IMR-90 (cell line): ENCODE results near the gene ZNF180. TPM values are rescaled to one million over a fixed set of nuclear protein-coding genes. Genes with fewer than 3 reads are reported as not detected.
A peak's percentile ranks its signal among the peaks of the same experiment; 100 is the strongest.

Source experiments
- ATAC-seq: fragments of 200-7000 bp; cut with Tn5 transposase; 2 replicates; pipeline ENCODE4 v1.9.1; 2020; ENCODE audit warnings: low read depth, mild to moderate bottlenecking, moderate library complexity
- BruUV-seq: library from RNA; stranded (reverse); fragments of 400-500 nt; replicated peaks from 2 replicates; lab custom pipeline; 2021; lab: Mats Ljungman, UMichigan
- CTCF ChIA-PET: fragments of 300-600 bp; formaldehyde crosslinking; extraction: SDS; loops from one replicate; lab custom pipeline; 2021; ENCODE audit warnings: antibody characterized with exemption; lab: Yijun Ruan, JAX
- POLR2A ChIA-PET: fragments of 300-600 bp; sonication (Branson Sonifier 250); formaldehyde crosslinking; loops from one replicate; lab custom pipeline; 2022; ENCODE audit warnings: antibody characterized with exemption; ENCODE audit not compliant: unreplicated experiment; lab: Charles Lee
- DNase-seq: peaks from one replicate; pipeline ENCODE4 v3.0.0; 2013
- H2AFZ ChIP-seq: replicated peaks from 2 replicates; pipeline ENCODE3; 2013; ENCODE audit warnings: low read length, mild to moderate bottlenecking; ENCODE audit not compliant: poor library complexity
- H2AK5ac ChIP-seq: 2 replicates; pipeline ENCODE4 v1.6.1; 2013; ENCODE audit warnings: low read depth, low read length, inconsistent platforms
- H2AK9ac ChIP-seq: replicated peaks from 2 replicates; pipeline ENCODE3; 2013; ENCODE audit warnings: mild to moderate bottlenecking, low read depth, low read length, moderate library complexity; ENCODE audit not compliant: poor library complexity
- H2BK120ac ChIP-seq: 2 replicates; pipeline ENCODE4 v1.6.1; 2013; ENCODE audit warnings: low read depth, low read length, inconsistent platforms
- H2BK15ac ChIP-seq: 3 replicates; pipeline ENCODE4 v1.6.1; 2013; ENCODE audit warnings: low read depth, low read length, inconsistent platforms
- H2BK20ac ChIP-seq: 2 replicates; pipeline ENCODE4 v1.6.1; 2013; ENCODE audit warnings: low read depth, mild to moderate bottlenecking, inconsistent platforms, low read length, moderate library complexity
- H2BK5ac ChIP-seq: 2 replicates; pipeline ENCODE4 v1.6.1; 2013; ENCODE audit warnings: mild to moderate bottlenecking, low read depth, low read length, inconsistent platforms; ENCODE audit not compliant: poor library complexity, severe bottlenecking
- H3K14ac ChIP-seq: replicated peaks from 2 replicates; pipeline ENCODE4 v1.6.1; 2013; ENCODE audit warnings: low read depth, low read length, inconsistent platforms
- H3K18ac ChIP-seq: 2 replicates; pipeline ENCODE4 v1.6.1; 2013; ENCODE audit warnings: low read depth, low read length, control low read depth
- H3K23ac ChIP-seq: 2 replicates; pipeline ENCODE4 v1.6.1; 2013; ENCODE audit warnings: low read depth, low read length, inconsistent platforms
- H3K27ac ChIP-seq: 2 replicates; pipeline ENCODE4 v1.5.1; 2013; ENCODE audit warnings: mild to moderate bottlenecking, control low read depth, low read length; ENCODE audit not compliant: insufficient read depth
- H3K27me3 ChIP-seq: 2 replicates; pipeline ENCODE4 v1.6.1; 2013; ENCODE audit warnings: low read length; ENCODE audit not compliant: control insufficient read depth, insufficient read depth
- H3K36me3 ChIP-seq: 2 replicates; pipeline ENCODE4 v1.6.1; 2013; ENCODE audit warnings: low read length, mixed read lengths; ENCODE audit not compliant: control insufficient read depth, insufficient read depth
- H3K4ac ChIP-seq: 2 replicates; pipeline ENCODE4 v1.6.1; 2013; ENCODE audit warnings: low read depth, low read length, inconsistent platforms
- H3K4me1 ChIP-seq: 2 replicates; pipeline ENCODE4 v1.6.1; 2013; ENCODE audit warnings: low read length, mixed read lengths; ENCODE audit not compliant: control insufficient read depth, insufficient read depth
- H3K4me2 ChIP-seq: 2 replicates; pipeline ENCODE4 v1.6.1; 2013; ENCODE audit warnings: low read depth, mild to moderate bottlenecking, control low read depth, low read length, moderate library complexity
- H3K4me3 ChIP-seq: 2 replicates; pipeline ENCODE4 v1.5.1; 2013; ENCODE audit warnings: low read depth, mild to moderate bottlenecking, control low read depth, low read length, moderate library complexity; ENCODE audit not compliant: insufficient read depth
- H3K56ac ChIP-seq: 2 replicates; pipeline ENCODE4 v1.6.1; 2013; ENCODE audit warnings: low read length, inconsistent platforms; ENCODE audit not compliant: insufficient read depth; ENCODE audit errors: extremely low read depth
- H3K79me1 ChIP-seq, 2 experiments: 2 replicates each; pipeline ENCODE4 v1.6.1; 2013; ENCODE audit warnings: low read length in 2 of 2, inconsistent platforms in 1 of 2, low read depth in 1 of 2
- H3K9ac ChIP-seq: 2 replicates; pipeline ENCODE4 v1.6.1; 2013; ENCODE audit warnings: low read depth, low read length, control low read depth
- H3K9me1 ChIP-seq: 2 replicates; pipeline ENCODE4 v1.6.1; 2013; ENCODE audit warnings: low read length, inconsistent platforms; ENCODE audit not compliant: insufficient read depth
- H3K9me3 ChIP-seq: 2 replicates; pipeline ENCODE4 v1.6.1; 2013; ENCODE audit warnings: low read length; ENCODE audit not compliant: control insufficient read depth, insufficient read depth
- H4K20me1 ChIP-seq: 2 replicates; pipeline ENCODE4 v1.6.1; 2013; ENCODE audit warnings: low read length, inconsistent platforms; ENCODE audit not compliant: insufficient read depth
- H4K5ac ChIP-seq: 2 replicates; pipeline ENCODE4 v1.6.1; 2013; ENCODE audit warnings: mild to moderate bottlenecking, low read depth, low read length, control low read depth
- H4K8ac ChIP-seq, 2 experiments: 2 replicates each; pipeline ENCODE4 v1.6.1; 2013; ENCODE audit warnings: low read depth in 2 of 2, low read length in 2 of 2, control low read depth in 1 of 2, inconsistent platforms in 1 of 2
- H4K91ac ChIP-seq: 2 replicates; pipeline ENCODE4 v1.6.1; 2013; ENCODE audit warnings: low read depth, low read length, inconsistent platforms; ENCODE audit not compliant: insufficient read depth
- BHLHE40 ChIP-seq: fragments of 150-350 bp; IDR thresholded peaks from 2 replicates; pipeline ENCODE4 v1.6.1; 2016; ENCODE audit warnings: mild to moderate bottlenecking, low read depth, low read length
- CEBPB ChIP-seq: IDR thresholded peaks from 2 replicates; pipeline ENCODE4 v1.6.1; 2012; ENCODE audit warnings: low read depth, low read length, improper control_type of control experiment
- CHD1 ChIP-seq: IDR thresholded peaks from 2 replicates; pipeline ENCODE4 v1.6.1; 2012; ENCODE audit warnings: low read depth, low read length, improper control_type of control experiment
- CTCF ChIP-seq: conservative IDR thresholded peaks from 2 replicates; pipeline ENCODE4 v1.5.1; 2012; ENCODE audit warnings: mild to moderate bottlenecking, low read depth, low read length, improper control_type of control experiment
- FOS ChIP-seq: fragments of 150-350 bp; IDR thresholded peaks from 2 replicates; pipeline ENCODE4 v1.6.1; 2016; ENCODE audit warnings: low read depth, low read length
- MAFK ChIP-seq: IDR thresholded peaks from 2 replicates; pipeline ENCODE4 v1.6.1; 2012; ENCODE audit warnings: low read depth, low read length, improper control_type of control experiment
- MXI1 ChIP-seq: IDR thresholded peaks from 2 replicates; pipeline ENCODE4 v1.6.1; 2012; ENCODE audit warnings: low read depth, mild to moderate bottlenecking, low read length, moderate library complexity, borderline replicate concordance
- NFE2L2 ChIP-seq: fragments of 150-350 bp; IDR thresholded peaks from 2 replicates; pipeline ENCODE4 v1.6.1; 2016; ENCODE audit warnings: low read depth, mild to moderate bottlenecking, low read length
- POLR2A ChIP-seq: IDR thresholded peaks from 2 replicates; pipeline ENCODE4 v1.6.1; 2012; ENCODE audit warnings: mild to moderate bottlenecking, low read depth, low read length
- RAD21 ChIP-seq: IDR thresholded peaks from 2 replicates; pipeline ENCODE4 v1.6.1; 2012; ENCODE audit warnings: low read length, improper control_type of control experiment
- RCOR1 ChIP-seq: IDR thresholded peaks from 2 replicates; pipeline ENCODE4 v1.6.1; 2012; ENCODE audit warnings: mild to moderate bottlenecking, low read length, improper control_type of control experiment; ENCODE audit not compliant: insufficient replicate concordance
- RFX5 ChIP-seq: IDR thresholded peaks from 2 replicates; pipeline ENCODE4 v1.8.0; 2012; ENCODE audit warnings: low read depth, mild to moderate bottlenecking, low read length, moderate library complexity
- SMC3 ChIP-seq: fragments of 150-350 bp; IDR thresholded peaks from 2 replicates; pipeline ENCODE4 v1.6.1; 2016; ENCODE audit warnings: low read depth, mild to moderate bottlenecking, antibody characterized with exemption, low read length, moderate library complexity
- USF2 ChIP-seq: fragments of 150-350 bp; IDR thresholded peaks from 2 replicates; pipeline ENCODE4 v1.6.1; 2017; ENCODE audit warnings: mild to moderate bottlenecking, antibody characterized with exemption, low read length, low read depth
- WGBS, 2 experiments: methylation state at CpG; one replicate each; pipeline versions ENCODE4 v1.1.5 to v1.1.7; 2013; ENCODE audit warnings: missing lambda C conversion rate in 2 of 2; ENCODE audit not compliant: insufficient read length in 1 of 2; ENCODE audit errors: extremely low coverage in 2 of 2; 5-methylcytosine and 5-hydroxymethylcytosine counted together
- dilution Hi-C: fragments of 300-500 bp; cut with HindIII; formaldehyde crosslinking; loops from one replicate; pipeline ENCODE4 v1.14.3; 2018; ENCODE audit warnings: low sequenced_read_pairs; ENCODE audit not compliant: unreplicated experiment
- in situ Hi-C: fragments of 300-500 bp; cut with MboI; formaldehyde crosslinking; loops from 3 replicates; pipeline ENCODE4 v1.14.3; 2019; ENCODE audit warnings: low sequenced_read_pairs, inconsistent platforms, mixed read lengths
- intact Hi-C: fragments of 100-400 bp; cut with micrococcal nuclease; formaldehyde crosslinking; loops from 2 replicates; pipeline ENCODE4 v1.10.0; 2022
- polyA plus RNA-seq, 3 experiments: library from polyadenylated mRNA; depleted of rRNA; stranded (reverse); fragments of >200 nt; gene quantifications; 2 replicates each; pipeline ENCODE4 v1.2.3, GENCODE V29; 2012; ENCODE audit warnings: low replicate concordance in 1 of 3
- total RNA-seq: library from RNA; depleted of rRNA; stranded (reverse); fragments of >200 nt; gene quantifications from 2 replicates; pipeline ENCODE4 v1.2.3, GENCODE V29; 2012

Gene ZNF180
- total and polyA plus RNA-seq, 2 of the 4 experiments (the other 2 are of a cell fraction): 2.8 to 26.3 TPM

- TF ChIP-seq SMC3: no peak
- 0 out of 2 replicates have a peak, but pooled peaks have one; percentile 3 for TF ChIP-seq MAFK
- TF ChIP-seq RAD21: no peak
Measured at GRCh38 chr19:44447916-44448674, 52.2 kb downstream of the ZNF180 start, which contains the start of gene ZNF229 (continued).

DNA sequence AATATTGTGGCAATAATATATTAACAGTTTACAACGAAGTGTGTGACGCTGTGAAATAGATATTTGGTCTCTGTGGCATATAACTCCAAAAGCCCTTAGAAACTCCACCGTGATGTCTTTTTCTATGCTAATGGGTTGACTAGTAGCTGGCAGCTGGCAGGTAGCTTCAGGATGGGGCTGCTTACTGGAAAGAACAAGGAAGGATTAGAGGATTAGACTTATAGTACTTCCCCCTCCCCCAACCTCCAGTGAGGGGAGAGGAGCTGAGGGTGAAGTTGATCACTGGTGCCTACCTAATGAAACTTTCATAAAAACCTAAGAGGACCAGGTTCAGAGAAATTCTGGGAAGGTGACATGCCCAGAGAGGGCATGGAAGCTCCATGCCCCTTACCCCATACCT is 61.9 kb downstream of the ZNF180 start:
- Histone ChIP-seq H3K14ac (no peak overlapping the region), H3K79me1 (no peaks in the 10 kb centered on the region), H2BK15ac (no peak overlapping the region), H3K27me3 (no peaks in the 10 kb centered on the region), H3K27ac (no peak overlapping the region), H4K5ac (no peak overlapping the region), H3K4ac (no peak overlapping the region), H3K4me1 (no peaks in the 10 kb centered on the region), H3K18ac (no peak overlapping the region), H3K56ac (no peak overlapping the region), H3K9me1 (no peaks in the 10 kb centered on the region), H3K4me3 (no peak overlapping the region), H2AFZ (no peak overlapping the region), H2AK5ac (no peak overlapping the region), H4K8ac (no peak overlapping the region), H3K36me3 (peaks cover 35% of the 10 kb centered on the region), H3K9ac (no peak overlapping the region), H4K91ac (no peak overlapping the region), H4K20me1 (no peaks in the 10 kb centered on the region), H2BK120ac (no peak overlapping the region), H3K9me3 (peaks cover 30% of the 10 kb centered on the region), H2BK20ac (no peak overlapping the region), H2AK9ac (no peak overlapping the region), H3K4me2 (no peak overlapping the region), H3K23ac (no peak overlapping the region), H2BK5ac (no peak overlapping the region)
- POLR2A ChIA-PET: no interaction called here
- no peak for DNase-seq
- BruUV-seq: no TSS peak
- WGBS, 2 experiments: no CpG with 5 or more reads among the region's 3 CpGs
- CTCF ChIA-PET: interaction anchor here (0.5 kb wide), 1 partner anchor 332 kb away, joined by 5 read pairs; no protein-coding TSS in a partner anchor
- no peak for ATAC-seq
- dilution Hi-C loops (no loop called here), in situ Hi-C loops (no loop called here), intact Hi-C loops (no loop called here)
- TF ChIP-seq RAD21 (no peak), SMC3 (no peak), CTCF (no peak), FOS (no peak), CHD1 (no peak), BHLHE40 (no peak), RCOR1 (no peak), USF2 (no peak), RFX5 (no peak), NFE2L2 (no peak), POLR2A (no peak), MAFK (no peak), MXI1 (no peak), CEBPB (no peak)
